Endometrial microvascular endothelial cells (primary cell): ENCODE results near the gene VANGL1. TPM values are rescaled to one million over a fixed set of nuclear protein-coding genes. Genes with fewer than 3 reads are reported as not detected.
"Not testable (repeated sequence)": the region's sequence is repeated elsewhere in the genome, so short reads cannot be mapped to it uniquely, and the experiment has no call there.

Source experiments
- in situ Hi-C: cut with HindIII; loops from 2 replicates; pipeline ENCODE4 v1.10.0; 2017; ENCODE audit warnings: low sequenced_read_pairs, low pct_unique_long_range_greater_than_20kb; ENCODE audit errors: inconsistent ontology term
- total RNA-seq: library from RNA; depleted of rRNA; stranded (reverse); fragments of >200 nt; gene quantifications from one replicate; pipeline ENCODE4 v1.2.3, GENCODE V29; 2015; ENCODE audit errors: inconsistent ontology term

VANGL1 gene
- 29.0 TPM for total RNA-seq

- in situ Hi-C loops = no loop called here
These were observed at the start of gene VANGL1 for GRCh38 chr1:115641762-115642167. Gene VANGL1, plus strand, starts transcription at chr1:115641970. Its CDS starts 9,444 bp downstream, at chr1:115651414.

- in situ Hi-C loops = no loop called here
These were observed 49.5 kb upstream of the VANGL1 start for GRCh38 chr1:115592264-115592663.

GRCh38 chr1:115593365-115594259 lies 48.2 kb upstream of the VANGL1 start:
- in situ Hi-C loops = no loop called here

- in situ Hi-C loops = no loop called here
These were observed 47.2 kb upstream of the VANGL1 start for GRCh38 chr1:115594600-115594999.

- in situ Hi-C loops = no loop called here
These were observed 46.3 kb upstream of the VANGL1 start for GRCh38 chr1:115595279-115596079.

GRCh38 chr1:115596080-115596780 lies 45.5 kb upstream of the VANGL1 start:
- in situ Hi-C loops = no loop called here

GRCh38 chr1:115604508-115604907 lies 37.3 kb upstream of the VANGL1 start:
- in situ Hi-C loops = no loop called here

- in situ Hi-C loops = no loop called here
These were observed 35.5 kb upstream of the VANGL1 start for GRCh38 chr1:115606305-115606704.

GRCh38 chr1:115609021-115609420 lies 32.7 kb upstream of the VANGL1 start:
- in situ Hi-C loops = no loop called here

- in situ Hi-C loops = no loop called here
These were observed 28.0 kb upstream of the VANGL1 start for GRCh38 chr1:115613767-115614166.

GRCh38 chr1:115620453-115620852 lies 21.3 kb upstream of the VANGL1 start:
- in situ Hi-C loops = no loop called here

- in situ Hi-C loops = no loop called here
These were observed 20.8 kb upstream of the VANGL1 start for GRCh38 chr1:115620950-115621349.

GRCh38 chr1:115624859-115625258 lies 16.9 kb upstream of the VANGL1 start:
- in situ Hi-C loops = no loop called here

- in situ Hi-C loops = no loop called here
These were observed 11.4 kb upstream of the VANGL1 start for GRCh38 chr1:115630342-115630741.

GRCh38 chr1:115632251-115633026 lies 9.3 kb upstream of the VANGL1 start:
- in situ Hi-C loops = no loop called here

GRCh38 chr1:115633606-115634005 lies 8.2 kb upstream of the VANGL1 start:
- in situ Hi-C loops = not testable (repeated sequence)

GRCh38 chr1:115637247-115637646 lies 4.5 kb upstream of the VANGL1 start:
- in situ Hi-C loops = not testable (repeated sequence)

- in situ Hi-C loops = no loop called here
These were observed 1.4 kb upstream of the VANGL1 start for GRCh38 chr1:115640384-115640783.
